ENCODE results near the gene PLPPR1. TPM values are rescaled to one million over a fixed set of nuclear protein-coding genes. Genes with fewer than 3 reads are reported as not detected.

The PLPPR1 gene
- total and polyA plus RNA-seq, 12 donors = 0.08 to 19.7 (median 0.20) TPM; not detected in 7

GRCh38 chr9:101197026-101197425 lies 168.5 kb downstream of the PLPPR1 start:
- TF ChIP-seq CTCF (IDR thresholded peaks at IDR 0.05) (no peak), POLR2A (IDR thresholded peaks at IDR 0.05) (no peak)

GRCh38 chr9:101200852-101201251 lies 172.3 kb downstream of the PLPPR1 start:
- DNase-seq = no peak
- TF ChIP-seq POLR2A (IDR thresholded peaks at IDR 0.05) (no peak), CTCF (IDR thresholded peaks at IDR 0.05) (no peak)
- WGBS, 4 donors = 68 to 92% (median 86%) methylated on average over 2 of the region's 2 CpGs
- Histone ChIP-seq H3K4me3 (no peak overlapping the region), H3K4me1 (replicated peaks in 1 of 2) (peaks cover 0 to 3% of the 10 kb centered on the region in 2 donors), H3K9me3 (replicated peaks in 1 of 3) (no peaks in the 10 kb centered on the region), H3K36me3 (replicated peaks in 1 of 2) (no peaks in the 10 kb centered on the region), H3K27ac (no peak overlapping the region), H3K27me3 (no peaks in the 10 kb centered on the region)
- intact Hi-C loops (cut with DNase I) = loop anchor here in 1 of 2 donors (10.0 kb wide), 1 partner anchor 76 kb away; no protein-coding TSS in a partner anchor

More at GRCh38 chr9:101197026-101197425, 168.5 kb downstream of the PLPPR1 start:
- intact Hi-C loops (cut with DNase I) = no loop called here
- Histone ChIP-seq H3K4me3 (no peak overlapping the region), H3K27me3 (no peaks in the 10 kb centered on the region), H3K36me3 (replicated peaks in 1 of 2) (no peaks in the 10 kb centered on the region), H3K9me3 (replicated peaks in 1 of 3) (no peaks in the 10 kb centered on the region), H3K27ac (no peak overlapping the region), H3K4me1 (replicated peaks in 1 of 2) (peaks cover 0 to 3% of the 10 kb centered on the region in 2 donors)
- WGBS, 4 donors = 86 to 91% (median 88%) methylated on average over 4 of the region's 4 CpGs
- DNase-seq = no peak

GRCh38 chr9:101201630-101202029 lies 173.1 kb downstream of the PLPPR1 start:
- Histone ChIP-seq H3K27me3 (no peaks in the 10 kb centered on the region), H3K4me3 (no peak overlapping the region), H3K36me3 (replicated peaks in 1 of 2) (no peaks in the 10 kb centered on the region), H3K9me3 (replicated peaks in 1 of 3) (no peaks in the 10 kb centered on the region), H3K4me1 (replicated peaks in 1 of 2) (peaks cover 0 to 3% of the 10 kb centered on the region in 2 donors), H3K27ac (no peak overlapping the region)
- DNase-seq = peak in 5 of 7 donors; percentile 18 to 52 (median 24)
- WGBS, 4 donors = 7 to 16% (median 10%) methylated on average over 2 of the region's 2 CpGs
- intact Hi-C loops (cut with DNase I) = loop anchor here in 1 of 2 donors (10.0 kb wide), 1 partner anchor 77 kb away; no protein-coding TSS in a partner anchor
- TF ChIP-seq CTCF (IDR thresholded peaks at IDR 0.05) (no peak), POLR2A (IDR thresholded peaks at IDR 0.05) (no peak)

- H3K27ac ChIP-seq = no peak overlapping the region
- intact Hi-C loops (cut with DNase I) = loop anchor here in 1 of 2 donors (10.0 kb wide), 1 partner anchor 85 kb away; no protein-coding TSS in a partner anchor
- TF ChIP-seq POLR2A (IDR thresholded peaks at IDR 0.05) (no peak), CTCF (IDR thresholded peaks at IDR 0.05) (no peak)
- no peaks in the 10 kb centered on the region for H3K27me3 ChIP-seq
- no peaks in the 10 kb centered on the region for H3K36me3 ChIP-seq (replicated peaks in 1 of 2)
- no peaks in the 10 kb centered on the region for H3K9me3 ChIP-seq (replicated peaks in 1 of 3)
- H3K4me1 ChIP-seq (replicated peaks in 1 of 2) = no peaks in the 10 kb centered on the region
- H3K4me3 ChIP-seq = no peak overlapping the region
- WGBS, 4 donors = 69 to 82% (median 77%) methylated on average over 4 of the region's 4 CpGs
- no peak for DNase-seq
These were observed 181.1 kb downstream of the PLPPR1 start for GRCh38 chr9:101209670-101210069.
